Colonic mucosa (tissue), 4 donors: ENCODE results near the gene ARHGEF4. TPM values are rescaled to one million over a fixed set of nuclear protein-coding genes. Genes with fewer than 3 reads are reported as not detected.
A peak's percentile ranks its signal among the peaks of the same experiment; 100 is the strongest.

ENCODE experiments used
- DNase-seq: peaks from one replicate; pipeline ENCODE4 v3.0.0-alpha.2; 2020
- H3K27ac ChIP-seq: fragments of 200-600 bp; one replicate; pipeline ENCODE4 v1.8.0; 2021
- H3K27me3 ChIP-seq: fragments of 200-600 bp; one replicate; pipeline ENCODE4 v1.8.0; 2021
- H3K36me3 ChIP-seq: fragments of 200-600 bp; one replicate; pipeline ENCODE4 v1.8.0; 2021
- H3K4me1 ChIP-seq: fragments of 200-600 bp; one replicate; pipeline ENCODE4 v1.8.0; 2021; ENCODE audit warnings: mild to moderate bottlenecking
- H3K4me3 ChIP-seq: fragments of 200-600 bp; one replicate; pipeline ENCODE4 v1.8.0; 2021
- H3K9ac ChIP-seq, 2 donors: one replicate each; pipeline ENCODE4 v1.7.0; 2013; ENCODE audit warnings: control low read depth in 2 of 2, low read depth in 2 of 2, low read length in 2 of 2
- H3K9me3 ChIP-seq: fragments of 200-600 bp; one replicate; pipeline ENCODE4 v1.8.0; 2021
- intact Hi-C: fragments of 100-400 bp; cut with DNase I; formaldehyde crosslinking; loops from one replicate; pipeline ENCODE4 v1.14.1; 2022
- total RNA-seq, 2 donors: library from RNA; stranded (reverse); fragmentation: NEBNext Ultra II Directional in 1 of 2; extraction: Animal tissue kit (Norgen Biotek cat#: 25700) in 1 of 2; gene quantifications; one replicate each; pipeline ENCODE4 v1.2.1, GENCODE V29; 2021
- TF ChIP-seq, protein P1 (sequence below): fragments of 200-600 bp; IDR thresholded peaks from one replicate; pipeline ENCODE4 v1.8.0; 2022; ENCODE audit warnings: antibody characterized with exemption, mild to moderate bottlenecking
- donor health status: healthy.
- donor health status: DM: no; HTN: no; CAD: no.
- donor health status: DM: no; HTN: no; CAD: no.

Gene ARHGEF4
- total RNA-seq, 2 donors from 2014 or later: 1.6 to 2.6 TPM

DNA sequence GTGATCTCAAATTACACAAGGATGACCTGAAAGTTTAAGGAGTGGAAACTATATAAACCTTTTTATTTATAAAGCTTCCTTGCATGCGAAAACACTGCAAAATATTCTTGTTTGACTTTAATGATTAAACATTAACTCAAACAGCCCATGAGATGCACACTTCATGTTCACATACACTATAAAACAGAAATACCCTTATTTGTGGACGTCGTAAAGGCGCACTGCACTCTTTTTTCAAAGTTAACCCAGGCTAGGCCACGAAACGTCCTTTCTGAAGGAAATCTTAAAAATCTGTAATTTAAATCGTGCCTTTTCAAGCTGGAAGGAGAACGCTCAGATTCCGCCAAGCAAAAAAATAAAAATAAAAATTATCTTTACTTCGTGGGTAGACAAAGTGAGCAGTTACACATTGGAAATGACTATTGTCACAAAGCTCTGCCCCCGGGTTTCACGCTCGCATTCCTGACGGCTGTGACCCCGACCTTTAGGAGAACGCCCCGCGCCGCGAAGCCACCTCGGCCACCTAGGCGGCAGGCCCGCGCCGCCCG is 255.8 kb downstream of the ARHGEF4 start:
- Histone ChIP-seq H3K36me3 (peaks cover under 1% of the 10 kb centered on the region), H3K27ac (peak overlapping the region; percentile 97), H3K9ac (peak overlapping the region; percentile 73 to 99), H3K4me3 (peak overlapping the region; percentile 57), H3K9me3 (no peaks in the 10 kb centered on the region), H3K4me1 (no peaks in the 10 kb centered on the region), H3K27me3 (no peaks in the 10 kb centered on the region)
- TF ChIP-seq, protein P1, sequence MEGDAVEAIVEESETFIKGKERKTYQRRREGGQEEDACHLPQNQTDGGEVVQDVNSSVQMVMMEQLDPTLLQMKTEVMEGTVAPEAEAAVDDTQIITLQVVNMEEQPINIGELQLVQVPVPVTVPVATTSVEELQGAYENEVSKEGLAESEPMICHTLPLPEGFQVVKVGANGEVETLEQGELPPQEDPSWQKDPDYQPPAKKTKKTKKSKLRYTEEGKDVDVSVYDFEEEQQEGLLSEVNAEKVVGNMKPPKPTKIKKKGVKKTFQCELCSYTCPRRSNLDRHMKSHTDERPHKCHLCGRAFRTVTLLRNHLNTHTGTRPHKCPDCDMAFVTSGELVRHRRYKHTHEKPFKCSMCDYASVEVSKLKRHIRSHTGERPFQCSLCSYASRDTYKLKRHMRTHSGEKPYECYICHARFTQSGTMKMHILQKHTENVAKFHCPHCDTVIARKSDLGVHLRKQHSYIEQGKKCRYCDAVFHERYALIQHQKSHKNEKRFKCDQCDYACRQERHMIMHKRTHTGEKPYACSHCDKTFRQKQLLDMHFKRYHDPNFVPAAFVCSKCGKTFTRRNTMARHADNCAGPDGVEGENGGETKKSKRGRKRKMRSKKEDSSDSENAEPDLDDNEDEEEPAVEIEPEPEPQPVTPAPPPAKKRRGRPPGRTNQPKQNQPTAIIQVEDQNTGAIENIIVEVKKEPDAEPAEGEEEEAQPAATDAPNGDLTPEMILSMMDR: no peak
- intact Hi-C loops: no loop called here
- DNase-seq: peak; percentile 31

DNA sequence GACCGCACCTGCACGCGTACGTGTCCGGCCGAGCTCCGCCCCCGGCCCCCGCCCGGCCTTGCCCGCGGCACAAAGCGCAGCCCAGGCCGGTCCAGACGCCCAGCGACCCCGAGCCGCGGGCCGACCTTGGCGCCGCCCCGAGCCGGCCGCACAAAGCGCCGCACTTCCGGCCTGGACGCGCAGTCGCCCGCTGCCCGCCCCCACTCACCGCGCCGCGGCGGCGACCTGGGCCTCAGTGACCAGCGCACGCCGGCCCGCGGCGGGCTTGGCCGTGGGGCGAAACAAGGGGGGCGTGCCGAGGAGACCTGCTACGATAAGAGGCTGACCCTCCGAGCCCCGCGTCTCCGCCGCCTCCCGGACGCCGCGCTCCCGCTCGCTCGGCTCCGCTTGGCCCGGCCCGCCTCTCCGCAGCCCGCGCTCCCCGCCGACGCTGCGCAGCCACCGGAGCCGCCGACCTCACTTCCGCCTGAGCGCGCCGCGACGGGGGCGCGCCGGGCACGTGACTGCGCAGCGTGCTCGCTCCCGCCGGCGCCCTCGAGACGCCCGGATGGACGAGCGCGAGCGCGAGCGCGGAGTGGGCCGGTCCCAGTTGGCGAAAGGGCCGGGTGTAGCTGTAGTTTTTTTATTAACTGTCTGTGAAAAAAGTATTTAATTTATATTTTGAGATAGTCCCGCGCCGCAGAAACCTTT is 256.4 kb downstream of the ARHGEF4 start, which contains the start of gene FAM168B:
Gene FAM168B, minus strand, starts transcription at position 455 of the 690 bp plus-strand sequence. CDS start 10,814 bp downstream, outside the sequence.
- Histone ChIP-seq H3K9me3 (no peaks in the 10 kb centered on the region), H3K9ac (peak within 1 kb of the TSS; percentile 77 to 99), H3K36me3 (no peaks in the 10 kb centered on the region), H3K4me3 (peak within 1 kb of the TSS; percentile 57), H3K27ac (peak within 1 kb of the TSS; percentile 97), H3K27me3 (no peaks in the 10 kb centered on the region), H3K4me1 (no peaks in the 10 kb centered on the region)
- TF ChIP-seq, protein P1: no peak
- intact Hi-C loops: no loop called here
- peak; percentile 88 for DNase-seq

DNA sequence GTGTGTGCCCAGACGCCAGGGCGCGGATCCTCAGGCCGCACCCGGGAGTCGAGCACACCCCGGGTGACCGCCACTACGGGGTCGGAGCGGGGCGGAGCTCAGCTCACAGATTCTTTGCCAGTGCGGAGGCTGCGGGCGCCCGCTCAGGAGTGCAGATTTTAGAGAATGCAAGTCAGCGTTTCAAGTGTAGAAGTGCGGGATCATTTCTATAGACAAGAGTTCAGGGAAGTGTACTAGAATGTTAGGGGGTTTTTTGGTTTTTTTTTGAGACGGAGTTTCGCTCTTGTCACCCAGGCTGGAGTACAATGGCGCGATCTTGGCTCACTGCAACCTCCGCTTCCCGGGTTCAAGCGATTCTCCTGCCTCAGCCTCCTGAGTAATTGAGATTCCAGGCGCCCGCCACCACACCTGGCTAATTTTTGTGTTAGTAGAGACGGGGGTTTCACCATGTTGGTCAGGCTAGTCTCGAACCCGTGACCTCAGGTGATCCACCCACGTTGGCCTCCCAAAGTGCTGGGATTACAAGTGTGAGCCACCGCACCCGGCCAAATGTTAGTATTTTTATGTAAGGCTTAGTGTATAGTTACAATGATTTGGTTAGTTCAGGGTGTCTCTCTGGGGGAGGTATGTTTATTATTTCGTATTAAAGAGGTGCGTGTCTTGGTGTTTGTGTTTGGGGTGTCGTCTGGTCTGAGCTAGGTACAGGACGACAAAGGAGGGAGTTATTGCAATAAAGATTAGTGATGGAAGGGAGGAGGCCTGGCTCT is 257.2 kb downstream of the ARHGEF4 start:
- TF ChIP-seq, protein P1: no peak
- no peaks in the 10 kb centered on the region for H3K4me1 ChIP-seq
- intact Hi-C loops: no loop called here

DNA sequence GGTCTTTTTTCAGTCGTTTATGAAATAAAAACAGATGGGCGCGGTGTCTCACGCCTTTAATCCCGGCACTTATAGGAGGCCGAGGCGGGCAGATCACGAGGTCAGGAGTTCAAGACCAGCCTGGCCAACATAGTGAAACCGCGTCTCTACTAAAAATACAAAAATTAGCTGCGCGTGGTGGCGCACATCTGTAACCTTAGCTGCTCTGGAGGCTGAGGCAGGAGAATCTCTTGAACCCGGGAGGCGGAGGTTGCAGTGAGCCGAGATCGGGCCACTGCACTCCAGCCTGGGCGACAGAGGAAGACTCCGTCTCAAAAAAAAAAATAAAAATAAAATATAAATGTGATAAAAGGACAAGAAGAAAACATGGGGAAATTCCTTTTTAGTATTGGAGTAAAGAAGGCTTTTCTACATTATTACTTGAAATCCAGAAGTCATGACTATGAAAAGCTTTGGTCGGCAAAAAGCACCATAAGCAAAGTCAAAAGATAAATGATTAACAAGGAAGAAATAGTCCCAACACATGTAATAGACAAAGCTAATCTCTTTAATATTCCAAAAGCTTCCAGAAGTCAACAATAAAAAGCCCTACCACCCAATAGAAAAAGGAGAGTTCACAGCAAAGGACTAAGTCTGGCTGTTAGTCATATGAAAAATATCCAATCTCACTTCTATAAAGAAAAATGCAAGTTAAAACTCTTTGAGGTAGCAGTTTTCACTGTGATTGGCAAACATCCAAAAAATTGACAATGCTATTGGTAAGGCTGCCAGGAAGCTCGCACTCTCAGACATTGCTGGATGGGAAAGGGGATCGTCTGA is 258.0 kb downstream of the ARHGEF4 start:
- H3K27me3 ChIP-seq: no peaks in the 10 kb centered on the region
- no peaks in the 10 kb centered on the region for H3K4me1 ChIP-seq
- no peaks in the 10 kb centered on the region for H3K36me3 ChIP-seq
- DNase-seq: peak; percentile 19
- intact Hi-C loops: no loop called here
- peak overlapping the region; percentile 97 for H3K27ac ChIP-seq
- TF ChIP-seq, protein P1: no peak
- H3K9ac ChIP-seq: no peak overlapping the region
- H3K4me3 ChIP-seq: no peak overlapping the region
- no peaks in the 10 kb centered on the region for H3K9me3 ChIP-seq

More for the DNA sequence above, 257.2 kb downstream of the ARHGEF4 start:
- H3K9me3 ChIP-seq: no peaks in the 10 kb centered on the region
- peak; percentile 33 for DNase-seq
- H3K4me3 ChIP-seq: peak overlapping the region; percentile 57
- peak overlapping the region; percentile 97 for H3K27ac ChIP-seq
- H3K9ac ChIP-seq: peak overlapping the region; percentile 64 to 77
- H3K36me3 ChIP-seq: no peaks in the 10 kb centered on the region
- no peaks in the 10 kb centered on the region for H3K27me3 ChIP-seq

Other genes starting within 250 kb of the ARHGEF4 start
- under 1 TPM in 1 of 2 donors, not detected in 1; 0.44 TPM for gene CFC1, start 237.3 kb upstream of the ARHGEF4 start, total RNA-seq
- under 1 TPM in 1 of 2 donors, not detected in 1; 0.17 TPM for gene POTEJ, start 225.5 kb upstream of the ARHGEF4 start, total RNA-seq
- gene GPR148, start 107.8 kb upstream of the ARHGEF4 start, total RNA-seq: not detected
- under 1 TPM; 0.27 to 0.56 TPM for gene AMER3, start 81.4 kb upstream of the ARHGEF4 start, total RNA-seq